Measurements from ENCODE around the gene TTC3.

DNA sequence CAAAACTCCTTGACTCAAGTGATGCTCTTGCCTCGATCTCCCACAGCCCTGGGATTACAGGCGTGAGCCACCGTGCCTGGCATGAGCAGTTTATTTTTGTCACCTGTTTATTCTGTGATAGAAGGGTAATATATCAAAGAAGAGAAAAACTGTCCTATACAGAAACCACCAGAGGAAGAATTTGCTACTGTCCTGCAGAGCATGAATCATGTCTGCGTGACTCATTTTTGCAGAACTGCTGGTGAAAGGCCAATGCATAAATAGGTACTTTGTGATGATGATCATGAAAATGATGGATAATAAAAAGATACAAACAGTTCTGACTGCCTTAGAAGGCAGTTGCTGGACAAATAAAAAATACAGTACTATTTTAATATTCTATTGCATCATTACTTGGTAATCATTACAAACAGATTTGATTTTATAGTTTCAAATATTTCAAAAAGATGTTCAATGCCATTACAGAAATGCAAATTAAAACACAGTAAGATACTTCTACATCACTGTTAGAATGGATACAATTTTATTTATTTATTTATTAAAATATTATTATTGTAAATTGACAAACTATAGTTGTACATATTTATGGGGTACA lies 40.1 kb upstream of the TTC3 start:
- TF ChIP-seq, protein P1, sequence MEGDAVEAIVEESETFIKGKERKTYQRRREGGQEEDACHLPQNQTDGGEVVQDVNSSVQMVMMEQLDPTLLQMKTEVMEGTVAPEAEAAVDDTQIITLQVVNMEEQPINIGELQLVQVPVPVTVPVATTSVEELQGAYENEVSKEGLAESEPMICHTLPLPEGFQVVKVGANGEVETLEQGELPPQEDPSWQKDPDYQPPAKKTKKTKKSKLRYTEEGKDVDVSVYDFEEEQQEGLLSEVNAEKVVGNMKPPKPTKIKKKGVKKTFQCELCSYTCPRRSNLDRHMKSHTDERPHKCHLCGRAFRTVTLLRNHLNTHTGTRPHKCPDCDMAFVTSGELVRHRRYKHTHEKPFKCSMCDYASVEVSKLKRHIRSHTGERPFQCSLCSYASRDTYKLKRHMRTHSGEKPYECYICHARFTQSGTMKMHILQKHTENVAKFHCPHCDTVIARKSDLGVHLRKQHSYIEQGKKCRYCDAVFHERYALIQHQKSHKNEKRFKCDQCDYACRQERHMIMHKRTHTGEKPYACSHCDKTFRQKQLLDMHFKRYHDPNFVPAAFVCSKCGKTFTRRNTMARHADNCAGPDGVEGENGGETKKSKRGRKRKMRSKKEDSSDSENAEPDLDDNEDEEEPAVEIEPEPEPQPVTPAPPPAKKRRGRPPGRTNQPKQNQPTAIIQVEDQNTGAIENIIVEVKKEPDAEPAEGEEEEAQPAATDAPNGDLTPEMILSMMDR (IDR thresholded peaks at IDR 0.05 in 2 of 3, conservative IDR thresholded peaks at IDR 0.05 in 1 of 3; ENCODE audit: borderline replicate concordance in 1 of 3, insufficient read depth in 1 of 3, low read depth in 2 of 3, low read length in 2 of 3) = no peak
- TF ChIP-seq FOSL1 (IDR thresholded peaks at IDR 0.05; ENCODE audit: low read depth) (peak; percentile 77; the same call in 1 of the 2 replicates), EZH2phosphoT487 (IDR thresholded peaks at IDR 0.05; ENCODE audit: borderline replicate concordance) (no peak), EZH2 (IDR thresholded peaks at IDR 0.05) (no peak), POLR2A (IDR thresholded peaks at IDR 0.05; ENCODE audit: borderline replicate concordance, extremely low read depth, insufficient read depth, insufficient read length) (no peak), POLR2AphosphoS5 (IDR thresholded peaks at IDR 0.05; ENCODE audit: low read depth, low read length) (no peak), TCF7L2 (IDR thresholded peaks at IDR 0.05; ENCODE audit: borderline replicate concordance, extremely low read depth, insufficient read depth, insufficient read length) (no peak), EGR1 (IDR thresholded peaks at IDR 0.05; ENCODE audit: low read depth) (no peak), RAD21 (IDR thresholded peaks at IDR 0.05; ENCODE audit: low read depth) (no peak), YY1 (IDR thresholded peaks at IDR 0.05; ENCODE audit: extremely low read depth, insufficient replicate concordance, low read depth, low read length) (no peak)
- TF ChIP-seq, protein P2, sequence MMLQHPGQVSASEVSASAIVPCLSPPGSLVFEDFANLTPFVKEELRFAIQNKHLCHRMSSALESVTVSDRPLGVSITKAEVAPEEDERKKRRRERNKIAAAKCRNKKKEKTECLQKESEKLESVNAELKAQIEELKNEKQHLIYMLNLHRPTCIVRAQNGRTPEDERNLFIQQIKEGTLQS (IDR thresholded peaks at IDR 0.05) = no peak
- TF ChIP-seq, protein P3, sequence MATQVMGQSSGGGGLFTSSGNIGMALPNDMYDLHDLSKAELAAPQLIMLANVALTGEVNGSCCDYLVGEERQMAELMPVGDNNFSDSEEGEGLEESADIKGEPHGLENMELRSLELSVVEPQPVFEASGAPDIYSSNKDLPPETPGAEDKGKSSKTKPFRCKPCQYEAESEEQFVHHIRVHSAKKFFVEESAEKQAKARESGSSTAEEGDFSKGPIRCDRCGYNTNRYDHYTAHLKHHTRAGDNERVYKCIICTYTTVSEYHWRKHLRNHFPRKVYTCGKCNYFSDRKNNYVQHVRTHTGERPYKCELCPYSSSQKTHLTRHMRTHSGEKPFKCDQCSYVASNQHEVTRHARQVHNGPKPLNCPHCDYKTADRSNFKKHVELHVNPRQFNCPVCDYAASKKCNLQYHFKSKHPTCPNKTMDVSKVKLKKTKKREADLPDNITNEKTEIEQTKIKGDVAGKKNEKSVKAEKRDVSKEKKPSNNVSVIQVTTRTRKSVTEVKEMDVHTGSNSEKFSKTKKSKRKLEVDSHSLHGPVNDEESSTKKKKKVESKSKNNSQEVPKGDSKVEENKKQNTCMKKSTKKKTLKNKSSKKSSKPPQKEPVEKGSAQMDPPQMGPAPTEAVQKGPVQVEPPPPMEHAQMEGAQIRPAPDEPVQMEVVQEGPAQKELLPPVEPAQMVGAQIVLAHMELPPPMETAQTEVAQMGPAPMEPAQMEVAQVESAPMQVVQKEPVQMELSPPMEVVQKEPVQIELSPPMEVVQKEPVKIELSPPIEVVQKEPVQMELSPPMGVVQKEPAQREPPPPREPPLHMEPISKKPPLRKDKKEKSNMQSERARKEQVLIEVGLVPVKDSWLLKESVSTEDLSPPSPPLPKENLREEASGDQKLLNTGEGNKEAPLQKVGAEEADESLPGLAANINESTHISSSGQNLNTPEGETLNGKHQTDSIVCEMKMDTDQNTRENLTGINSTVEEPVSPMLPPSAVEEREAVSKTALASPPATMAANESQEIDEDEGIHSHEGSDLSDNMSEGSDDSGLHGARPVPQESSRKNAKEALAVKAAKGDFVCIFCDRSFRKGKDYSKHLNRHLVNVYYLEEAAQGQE (IDR thresholded peaks at IDR 0.05; ENCODE audit: low read depth) = no peak

Measured in HCT116 (cell line).